HG03457 (cell line): ENCODE measurements around the gene PLCH2.
"Not testable (repeated sequence)": the region's sequence is repeated elsewhere in the genome, so short reads cannot be mapped to it uniquely, and the experiment has no call there.

Experiments
- ATAC-seq: cut with Tn5 transposase; IDR thresholded peaks from one replicate; pipeline ENCODE4 v1.9.1; 2021; ENCODE audit warnings: moderate number of reproducible peaks; ENCODE audit not compliant: unreplicated experiment

PLCH2 gene

GRCh38 chr1:2543543-2544092, 67.5 kb downstream of the PLCH2 start:
- no peak for ATAC-seq

DNA sequence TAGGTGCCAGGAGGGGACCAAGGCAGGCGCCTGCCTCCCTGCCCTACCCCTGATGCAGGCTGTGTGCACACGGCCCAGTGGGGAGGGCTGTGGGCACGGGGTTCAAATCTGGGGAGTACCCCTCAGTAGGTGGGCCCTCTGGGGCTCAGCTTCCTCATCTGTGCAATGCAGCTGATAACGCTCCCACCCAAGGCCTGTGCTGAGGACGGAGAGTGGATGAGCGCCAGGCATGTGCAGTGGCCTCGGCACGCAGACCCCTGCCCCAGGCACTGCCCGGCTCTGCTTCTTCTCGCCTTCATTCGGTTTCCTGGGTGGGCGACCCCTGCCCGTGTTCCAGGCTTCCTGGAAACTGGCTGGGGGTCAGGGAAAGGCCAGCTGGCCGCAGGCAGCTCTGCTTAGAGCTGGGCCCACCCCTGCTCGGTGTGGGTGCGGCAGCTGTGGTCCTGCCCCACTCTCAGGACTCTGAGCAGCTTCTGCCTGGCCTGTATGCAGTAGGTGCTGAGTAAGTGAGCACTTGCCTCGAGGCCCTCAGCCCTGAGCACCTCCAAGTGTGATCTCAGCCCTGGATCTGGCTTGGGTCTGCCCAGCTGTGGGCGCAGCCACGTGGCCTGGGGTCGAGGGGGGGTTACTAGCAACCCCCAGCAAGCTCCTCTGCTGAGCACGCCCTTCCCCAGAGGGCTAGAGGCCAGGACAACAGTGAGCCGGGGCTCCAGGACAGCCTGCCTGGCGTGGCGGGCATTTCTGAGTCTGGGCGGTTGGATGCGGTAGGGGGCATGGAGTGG, 68.2 kb downstream of the PLCH2 start:
- no peak for ATAC-seq

DNA sequence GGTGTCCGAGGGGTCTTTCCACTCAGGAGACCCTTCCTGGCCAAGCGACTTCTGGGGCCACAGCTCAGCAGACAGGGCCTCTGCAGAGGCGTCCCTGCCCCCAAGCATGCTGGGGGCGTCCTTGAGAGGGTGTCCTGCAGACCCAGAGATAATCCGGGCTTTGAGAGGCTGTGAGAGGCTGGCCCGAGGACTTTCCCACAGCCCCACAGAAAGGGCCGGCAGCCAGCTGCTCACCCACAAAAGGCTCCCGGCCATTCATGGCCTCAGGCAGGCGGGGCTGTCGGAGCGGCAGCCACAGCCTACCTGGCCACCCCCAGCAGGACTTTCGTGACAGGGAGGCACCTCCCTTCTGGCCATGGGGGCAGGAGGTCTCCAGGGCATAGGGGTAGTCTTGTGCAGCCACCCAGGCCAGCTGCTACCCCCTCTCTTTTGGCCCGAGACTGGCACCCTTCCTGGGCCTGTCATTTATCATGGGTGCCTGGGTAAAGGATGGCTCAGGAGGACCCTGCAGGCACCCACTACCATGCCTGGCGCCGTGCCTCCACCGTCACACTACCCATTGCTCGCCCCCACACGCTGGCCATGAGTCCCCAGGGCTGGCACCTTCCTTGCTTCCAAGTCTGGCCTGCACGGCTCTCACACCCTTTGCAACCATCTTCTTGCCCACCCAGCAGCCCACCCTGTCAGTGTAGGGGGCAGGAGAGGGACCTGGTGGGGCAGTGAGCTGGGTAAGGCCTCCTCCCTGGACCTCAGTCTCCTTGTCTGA, 69.0 kb downstream of the PLCH2 start:
- ATAC-seq, result no peak

DNA sequence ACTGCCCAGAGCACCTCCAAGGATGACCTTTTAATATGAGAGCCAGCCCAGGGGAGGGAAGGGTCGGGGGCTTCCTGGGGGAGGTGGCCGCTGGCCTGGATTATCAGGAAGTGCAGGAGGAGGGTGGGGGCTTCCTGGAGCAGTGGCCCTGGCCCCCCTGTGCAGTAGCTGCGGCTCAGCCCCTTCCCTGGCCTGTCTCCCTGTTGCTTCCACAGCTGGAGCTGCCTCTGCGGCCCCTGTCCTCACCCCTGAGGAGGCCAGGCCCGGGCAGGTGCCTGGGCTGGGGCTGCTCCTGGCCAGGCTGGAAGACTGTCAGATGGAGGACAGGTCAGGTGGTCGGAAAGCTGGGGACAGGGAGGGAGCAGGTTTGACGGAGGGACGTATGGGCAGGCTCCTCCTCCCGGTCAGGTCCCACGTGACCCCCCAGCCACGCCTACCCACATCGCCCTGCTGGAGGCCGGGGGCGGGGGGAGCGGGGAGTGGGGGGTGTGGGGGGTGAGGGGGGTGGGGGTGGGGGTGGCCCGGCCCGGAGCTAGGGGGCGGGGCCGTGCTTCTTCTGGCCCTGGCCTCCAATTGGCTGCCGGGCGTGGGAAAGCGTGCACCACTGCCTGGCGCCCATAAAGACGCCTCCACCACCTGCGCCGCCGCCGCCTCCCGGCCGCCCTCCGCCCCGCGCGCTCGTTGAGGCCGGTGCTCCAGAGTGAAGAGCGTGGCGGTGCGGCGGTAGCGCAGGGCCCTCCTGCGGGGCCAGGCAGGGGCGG, 69.8 kb downstream of the PLCH2 start:
- peak; percentile 27 for ATAC-seq

DNA sequence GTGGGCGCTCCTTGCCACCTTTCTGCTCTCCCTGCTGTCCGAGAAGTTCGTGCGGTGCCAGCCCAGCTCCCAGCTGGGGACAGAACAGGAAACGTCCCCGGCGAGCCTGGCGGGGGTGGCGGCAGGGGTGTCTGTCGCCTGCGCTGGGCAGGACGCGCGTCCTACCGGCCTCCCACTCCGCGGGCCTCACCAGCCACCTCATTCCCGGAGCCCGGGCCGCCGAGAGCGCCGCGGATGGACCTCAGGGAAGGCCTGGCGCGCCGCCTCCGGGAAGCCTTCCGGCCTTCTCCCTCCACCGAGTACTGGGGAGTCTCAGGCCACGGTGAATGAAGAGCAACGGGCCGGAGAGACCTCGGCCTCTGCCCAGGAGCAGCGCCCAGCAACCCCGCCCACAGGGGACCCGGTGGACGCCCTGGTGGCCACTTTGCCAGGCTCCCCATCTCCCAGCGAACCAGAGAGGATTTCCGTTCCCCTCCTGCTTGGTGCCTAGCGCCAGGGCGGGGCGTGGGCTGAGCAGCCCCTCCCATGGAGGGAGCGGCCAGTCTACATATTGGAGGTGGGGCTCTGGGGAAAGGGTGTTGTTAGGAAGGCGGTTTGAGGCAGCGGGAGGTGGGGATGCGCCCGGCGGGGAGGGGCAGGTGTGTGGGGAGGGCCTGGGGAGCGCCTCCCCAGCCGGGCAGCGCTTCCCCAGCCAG, 70.6 kb downstream of the PLCH2 start:
- ATAC-seq, result peak; percentile 30

- peak; percentile 1 for ATAC-seq
These were observed 71.3 kb downstream of the PLCH2 start for GRCh38 chr1:2547210-2548067.

- no peak for ATAC-seq
These were observed 72.0 kb downstream of the PLCH2 start for GRCh38 chr1:2548068-2548589.

- ATAC-seq, result not testable (repeated sequence)
These were observed 73.4 kb downstream of the PLCH2 start for GRCh38 chr1:2549367-2550029.

DNA sequence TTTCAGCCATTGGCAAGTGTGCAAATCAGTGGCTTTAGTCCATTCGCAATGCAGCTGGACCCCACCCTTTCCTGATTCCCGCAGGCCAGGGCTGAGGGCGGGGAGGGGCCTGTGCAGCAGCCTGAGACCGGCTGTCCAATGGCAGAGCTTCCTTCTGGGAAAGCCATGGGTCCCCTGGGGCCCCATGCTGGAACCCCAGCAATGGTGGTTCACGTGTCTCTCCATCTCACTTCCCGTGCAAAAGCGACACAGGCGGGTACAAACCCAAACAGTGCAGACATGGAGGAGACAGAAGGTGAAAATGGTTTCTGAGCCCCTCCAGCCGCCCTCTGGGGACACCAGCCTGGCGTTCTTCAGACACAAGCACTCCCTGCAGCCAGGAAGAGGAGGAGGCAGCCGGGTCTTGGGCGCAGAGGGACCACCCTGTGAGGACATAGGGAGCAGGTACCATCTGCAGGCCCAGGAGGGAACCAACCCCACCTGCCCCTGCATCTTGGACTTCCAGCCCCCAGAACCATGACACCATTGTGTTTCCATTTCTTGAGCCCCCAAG, 74.3 kb downstream of the PLCH2 start:
- ATAC-seq, result not testable (repeated sequence)

- ATAC-seq, result not testable (repeated sequence)
These were observed 75.5 kb downstream of the PLCH2 start for GRCh38 chr1:2551544-2551943.

DNA sequence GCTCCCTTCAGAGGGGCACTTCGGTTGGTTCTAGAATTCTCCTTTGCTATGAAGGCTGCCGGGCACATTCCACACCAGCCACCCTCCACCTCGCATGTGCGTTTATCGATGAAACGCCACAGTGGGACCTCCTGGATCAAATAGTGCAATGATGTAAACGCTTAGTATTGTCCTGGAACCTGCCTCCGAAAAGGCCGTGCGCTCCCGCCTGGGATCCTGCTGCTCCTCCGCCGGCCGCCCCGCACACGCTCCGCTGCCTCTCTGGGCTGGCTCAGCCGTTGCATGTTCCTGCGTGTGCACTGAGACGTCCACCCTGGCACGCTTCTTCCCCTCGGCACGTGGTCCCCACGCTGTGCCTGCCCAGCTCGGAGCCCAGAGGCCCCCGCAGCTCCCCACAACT, 76.1 kb downstream of the PLCH2 start:
- ATAC-seq, result no peak

DNA sequence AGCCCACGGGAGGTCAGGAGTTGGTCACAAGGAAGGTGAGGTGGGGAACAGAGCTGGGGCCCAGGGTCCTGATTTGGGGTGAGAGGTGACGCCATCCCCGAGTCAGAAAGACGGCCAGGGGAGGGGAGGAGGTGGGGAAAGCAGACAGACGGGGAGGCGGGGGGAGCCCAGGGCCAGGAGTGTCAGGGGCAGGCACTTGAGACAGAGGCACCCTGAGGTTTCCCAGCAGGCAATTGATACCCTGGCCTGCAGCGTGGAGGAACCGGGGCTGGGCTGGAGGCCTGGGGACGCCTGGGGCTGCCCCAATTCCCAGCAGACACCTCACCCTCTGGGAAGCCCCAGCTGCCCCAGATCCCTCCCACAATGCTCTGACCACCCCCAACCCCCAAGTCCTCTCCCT, 77.0 kb downstream of the PLCH2 start:
- not testable (repeated sequence) for ATAC-seq

DNA sequence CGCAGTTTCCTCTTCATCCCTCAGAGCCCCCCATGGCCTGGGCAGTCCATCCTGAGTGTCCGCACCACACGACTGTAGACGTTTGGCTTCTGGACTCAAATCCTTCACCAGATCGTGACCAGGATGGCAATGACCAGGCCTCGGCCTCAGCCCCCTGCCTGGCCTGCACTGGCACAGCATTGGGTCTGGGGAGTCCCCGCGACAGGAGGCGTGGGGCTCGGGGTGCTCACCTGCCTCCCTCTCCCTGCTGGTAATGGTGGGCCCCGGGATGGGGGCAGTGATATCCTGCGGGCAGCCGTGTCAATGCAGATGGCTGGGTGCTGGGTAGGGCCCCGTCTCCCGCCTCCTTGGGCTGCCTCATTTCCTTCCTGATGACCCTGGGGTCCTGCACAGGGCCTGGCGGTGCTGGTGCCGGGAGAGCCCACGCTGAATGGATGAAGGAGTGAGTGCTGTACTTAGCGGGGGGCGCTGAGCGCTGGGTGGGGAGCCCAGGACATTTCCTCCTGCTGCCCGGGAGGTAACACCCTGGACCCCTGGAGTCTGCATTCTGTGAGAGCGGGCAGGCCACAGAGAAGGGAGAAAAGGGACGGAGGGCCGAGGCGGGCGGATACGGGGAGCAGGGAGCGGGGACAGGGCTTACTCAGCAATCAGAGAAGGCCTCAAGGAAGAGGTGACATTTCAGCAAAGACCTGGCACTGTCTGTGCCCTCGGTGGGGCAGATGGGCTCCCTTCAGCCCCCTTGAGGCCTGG, 78.0 kb downstream of the PLCH2 start:
- no peak for ATAC-seq

GRCh38 chr1:2554621-2555387, 78.7 kb downstream of the PLCH2 start:
- no peak for ATAC-seq
